Measurements from ENCODE around the gene KY.

The KY gene

GRCh38 chr3:134672571-134672970 is 21.7 kb upstream of the KY start:
- no peak for DNase-seq (ENCODE audit: low read depth in 2 of 2)

- no peak for DNase-seq (ENCODE audit: low read depth in 2 of 2)
Measured at GRCh38 chr3:134667956-134668355, 17.1 kb upstream of the KY start.

- DNase-seq (ENCODE audit: low read depth in 2 of 2): no peak
Measured at GRCh38 chr3:134667406-134667805, 16.6 kb upstream of the KY start.

- no peak for DNase-seq (ENCODE audit: low read depth in 2 of 2)
Measured at GRCh38 chr3:134666885-134667284, 16.1 kb upstream of the KY start.

- no peak for DNase-seq (ENCODE audit: low read depth in 2 of 2)
Measured at GRCh38 chr3:134666466-134666865, 15.6 kb upstream of the KY start.

- no peak for DNase-seq (ENCODE audit: low read depth in 2 of 2)
Measured at GRCh38 chr3:134666052-134666451, 15.2 kb upstream of the KY start.

GRCh38 chr3:134665243-134665642 is 14.4 kb upstream of the KY start:
- DNase-seq (ENCODE audit: low read depth in 2 of 2): no peak

- DNase-seq (ENCODE audit: low read depth in 2 of 2): no peak
Measured at GRCh38 chr3:134663721-134664456, 13.1 kb upstream of the KY start.

- no peak for DNase-seq (ENCODE audit: low read depth in 2 of 2)
Measured at GRCh38 chr3:134660046-134660441, 9.2 kb upstream of the KY start.

- no peak for DNase-seq (ENCODE audit: low read depth in 2 of 2)
Measured at GRCh38 chr3:134659391-134660045, 8.7 kb upstream of the KY start.

GRCh38 chr3:134658555-134658954 is 7.7 kb upstream of the KY start:
- no peak for DNase-seq (ENCODE audit: low read depth in 2 of 2)

GRCh38 chr3:134656211-134656800 is 5.5 kb upstream of the KY start:
- no peak for DNase-seq (ENCODE audit: low read depth in 2 of 2)

- DNase-seq (ENCODE audit: low read depth in 2 of 2): no peak
Measured at GRCh38 chr3:134655706-134656105, 4.9 kb upstream of the KY start.

- no peak for DNase-seq (ENCODE audit: low read depth in 2 of 2)
Measured at GRCh38 chr3:134654031-134654430, 3.2 kb upstream of the KY start.

- no peak for DNase-seq (ENCODE audit: low read depth in 2 of 2)
Measured at GRCh38 chr3:134652886-134653630, 2.2 kb upstream of the KY start.

GRCh38 chr3:134652409-134652831 is 1.6 kb upstream of the KY start:
- no peak for DNase-seq (ENCODE audit: low read depth in 2 of 2)

GRCh38 chr3:134651347-134652041 is 672 bp upstream of the KY start:
- DNase-seq (ENCODE audit: low read depth in 2 of 2): no peak

- no peak for DNase-seq (ENCODE audit: low read depth in 2 of 2)
Measured at GRCh38 chr3:134649106-134649705, 1.6 kb downstream of the KY start.

- DNase-seq (ENCODE audit: low read depth in 2 of 2): no peak
Measured at GRCh38 chr3:134647902-134648760, 2.7 kb downstream of the KY start.

- no peak for DNase-seq (ENCODE audit: low read depth in 2 of 2)
Measured at GRCh38 chr3:134646086-134646485, 4.7 kb downstream of the KY start.
